GM18499 (cell line): ENCODE measurements around the gene HK2.

Experiments used
- ATAC-seq: cut with Tn5 transposase; IDR thresholded peaks from one replicate; pipeline ENCODE4 v1.9.1; 2021; ENCODE audit warnings: moderate number of reproducible peaks; ENCODE audit not compliant: insufficient read depth, unreplicated experiment

The HK2 gene

GRCh38 chr2:74873678-74874640 is 40.0 kb downstream of the HK2 start:
- no peak for ATAC-seq

GRCh38 chr2:74876081-74876886 is 42.4 kb downstream of the HK2 start:
- peak; percentile 63 for ATAC-seq

DNA sequence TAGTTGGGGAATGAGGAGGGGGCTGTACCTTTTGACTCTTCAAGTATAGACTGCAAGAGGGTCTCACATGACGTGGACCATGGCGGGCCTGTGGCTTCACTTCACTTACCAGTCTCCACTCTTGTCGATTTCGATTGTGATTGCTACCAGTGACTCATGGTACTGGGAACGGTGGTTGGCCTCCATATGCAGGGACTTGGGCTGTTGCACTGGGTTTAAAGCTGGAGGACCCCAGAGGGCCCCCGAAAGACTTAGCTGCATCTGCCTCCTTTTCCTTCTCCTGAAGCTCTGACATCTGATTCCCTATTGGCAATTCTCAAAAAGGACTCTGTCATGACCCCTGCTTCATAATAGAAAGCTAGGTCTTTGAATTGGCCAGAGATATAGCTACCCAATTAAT is 43.4 kb downstream of the HK2 start:
- no peak for ATAC-seq

- ATAC-seq, result no peak
These were observed 44.0 kb downstream of the HK2 start for GRCh38 chr2:74877781-74878433.

- ATAC-seq, result no peak
These were observed 44.6 kb downstream of the HK2 start for GRCh38 chr2:74878551-74878950.

DNA sequence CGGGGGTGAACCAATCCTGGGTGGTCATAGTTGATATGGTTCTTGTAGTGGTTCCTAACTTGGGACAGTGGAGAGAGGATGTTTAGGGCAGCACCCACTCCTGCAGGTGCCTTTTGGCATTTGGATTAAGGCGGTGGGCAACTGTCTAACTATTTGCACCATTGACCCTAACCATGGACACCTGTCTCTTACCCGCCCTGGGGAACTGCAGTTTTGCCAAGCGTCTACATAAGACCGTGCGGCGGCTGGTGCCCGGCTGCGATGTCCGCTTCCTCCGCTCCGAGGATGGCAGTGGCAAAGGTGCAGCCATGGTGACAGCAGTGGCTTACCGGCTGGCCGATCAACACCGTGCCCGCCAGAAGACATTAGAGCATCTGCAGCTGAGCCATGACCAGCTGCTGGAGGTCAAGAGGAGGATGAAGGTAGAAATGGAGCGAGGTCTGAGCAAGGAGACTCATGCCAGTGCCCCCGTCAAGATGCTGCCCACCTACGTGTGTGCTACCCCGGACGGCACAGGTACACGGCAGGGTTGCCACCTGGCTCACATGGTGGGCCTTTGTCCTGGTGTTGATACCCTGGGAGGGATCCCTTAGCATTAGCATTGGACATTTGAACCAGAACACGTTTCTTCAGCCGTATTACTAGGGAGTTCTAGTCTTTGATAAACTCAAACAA is 46.3 kb downstream of the HK2 start:
- ATAC-seq, result no peak

DNA sequence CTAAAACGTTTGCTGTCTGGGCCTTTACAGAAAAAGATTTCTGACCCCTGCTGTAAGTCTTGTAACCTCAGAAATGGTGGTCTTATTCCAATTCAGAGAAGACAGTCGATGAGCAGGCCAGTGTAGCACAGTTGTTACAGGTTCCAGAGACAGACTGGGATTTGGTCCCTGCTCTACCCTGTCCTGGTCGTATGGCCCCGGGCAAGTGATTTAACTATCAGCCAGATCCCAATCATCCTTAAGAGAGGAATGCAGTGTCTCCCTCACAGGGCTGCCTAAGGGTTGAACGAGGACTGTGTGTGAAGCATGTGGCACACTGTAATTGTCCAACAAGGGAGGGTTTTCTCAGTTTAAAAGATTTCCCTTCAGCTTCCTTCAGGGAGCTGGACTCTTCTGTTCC is 47.2 kb downstream of the HK2 start:
- no peak for ATAC-seq

- ATAC-seq, result no peak
These were observed 47.8 kb downstream of the HK2 start for GRCh38 chr2:74881626-74882298.

- ATAC-seq, result no peak
These were observed 48.4 kb downstream of the HK2 start for GRCh38 chr2:74882299-74882687.

DNA sequence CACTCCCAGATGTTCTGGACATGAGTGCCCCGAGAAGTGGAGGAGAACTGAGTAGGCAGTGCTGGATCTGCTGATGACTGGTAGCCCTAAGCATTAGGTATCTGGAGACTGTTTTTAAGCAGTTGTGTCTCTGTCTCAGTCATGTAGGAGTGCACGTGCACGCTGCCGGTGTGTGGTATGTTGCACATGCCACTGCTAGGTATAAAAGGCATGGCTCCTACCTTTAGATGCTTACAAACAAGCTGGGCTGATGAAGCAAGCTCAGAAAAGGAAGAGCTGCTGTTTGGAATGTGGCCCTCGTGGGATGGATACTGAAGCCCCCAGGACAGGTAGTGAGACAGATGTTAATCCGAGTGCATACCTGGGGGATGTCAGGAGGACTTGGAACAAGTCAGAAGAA is 49.1 kb downstream of the HK2 start:
- no peak for ATAC-seq

- ATAC-seq, result no peak
These were observed 50.3 kb downstream of the HK2 start for GRCh38 chr2:74884118-74884762.

- ATAC-seq, result no peak
These were observed 50.9 kb downstream of the HK2 start for GRCh38 chr2:74884866-74885265.

- ATAC-seq, result no peak
These were observed 52.3 kb downstream of the HK2 start for GRCh38 chr2:74886251-74886650.

DNA sequence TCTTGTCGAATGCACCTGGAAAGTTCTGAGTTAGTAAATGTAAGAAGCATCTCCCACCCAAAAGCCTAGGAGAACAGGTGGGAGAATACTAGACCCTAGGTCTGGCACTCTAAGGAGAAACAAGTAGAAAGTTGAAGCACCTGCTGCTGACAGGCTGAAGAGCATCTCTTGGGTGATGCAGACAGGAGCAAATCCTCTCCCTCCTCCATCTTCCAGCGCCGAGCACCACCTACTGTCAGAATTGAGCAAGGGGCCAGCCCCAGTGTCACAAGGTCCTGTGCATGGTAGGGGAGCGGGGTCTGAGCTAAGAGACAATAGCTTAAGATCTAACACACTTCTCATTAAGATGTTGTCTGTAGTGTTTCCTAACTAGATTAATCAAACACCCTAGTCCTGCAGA is 52.9 kb downstream of the HK2 start:
- no peak for ATAC-seq

- no peak for ATAC-seq
These were observed 53.6 kb downstream of the HK2 start for GRCh38 chr2:74887445-74887951.

DNA sequence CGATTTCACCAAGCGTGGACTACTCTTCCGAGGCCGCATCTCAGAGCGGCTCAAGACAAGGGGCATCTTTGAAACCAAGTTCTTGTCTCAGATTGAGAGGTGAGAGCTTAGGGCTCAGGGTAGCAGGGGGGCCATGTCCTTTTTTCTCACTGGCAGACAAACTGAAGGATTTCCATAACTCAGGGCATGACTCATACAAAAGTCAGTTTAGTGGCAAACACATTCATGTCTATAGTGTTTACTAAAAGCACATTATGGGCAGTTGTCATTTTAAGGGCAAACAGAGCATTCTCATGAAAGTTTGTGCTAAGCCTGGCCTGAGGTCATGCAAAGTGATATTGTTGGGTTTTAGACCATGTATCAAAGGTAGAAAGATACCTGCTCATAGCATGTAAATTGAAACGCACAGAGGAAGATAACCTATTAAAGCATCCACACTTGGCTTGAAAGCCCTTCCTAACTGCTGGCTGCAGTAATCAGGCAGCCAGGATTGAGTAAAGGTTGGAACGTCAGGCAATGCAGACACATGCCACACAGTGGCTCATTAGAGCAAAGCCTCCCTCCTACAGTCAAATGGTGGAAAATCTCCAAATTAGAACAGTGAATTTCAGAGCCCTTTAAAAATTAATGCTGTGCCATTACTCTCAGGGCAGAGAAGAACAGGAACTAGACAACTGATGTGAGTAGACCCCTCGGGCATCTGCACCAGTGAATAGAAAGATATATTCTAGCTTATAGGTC is 54.2 kb downstream of the HK2 start:
- ATAC-seq, result no peak

DNA sequence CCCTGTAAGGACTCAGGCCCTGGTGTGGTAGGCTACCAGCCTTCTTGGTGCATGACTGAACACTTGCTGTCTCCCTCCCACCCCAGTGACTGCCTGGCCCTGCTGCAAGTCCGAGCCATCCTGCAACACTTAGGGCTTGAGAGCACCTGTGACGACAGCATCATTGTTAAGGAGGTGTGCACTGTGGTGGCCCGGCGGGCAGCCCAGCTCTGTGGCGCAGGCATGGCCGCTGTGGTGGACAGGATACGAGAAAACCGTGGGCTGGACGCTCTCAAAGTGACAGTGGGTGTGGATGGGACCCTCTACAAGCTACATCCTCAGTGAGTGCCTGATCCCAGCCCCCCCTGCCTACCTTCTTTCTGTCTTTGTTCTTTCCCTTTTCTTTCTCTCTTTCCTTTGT is 55.2 kb downstream of the HK2 start:
- ATAC-seq, result no peak

DNA sequence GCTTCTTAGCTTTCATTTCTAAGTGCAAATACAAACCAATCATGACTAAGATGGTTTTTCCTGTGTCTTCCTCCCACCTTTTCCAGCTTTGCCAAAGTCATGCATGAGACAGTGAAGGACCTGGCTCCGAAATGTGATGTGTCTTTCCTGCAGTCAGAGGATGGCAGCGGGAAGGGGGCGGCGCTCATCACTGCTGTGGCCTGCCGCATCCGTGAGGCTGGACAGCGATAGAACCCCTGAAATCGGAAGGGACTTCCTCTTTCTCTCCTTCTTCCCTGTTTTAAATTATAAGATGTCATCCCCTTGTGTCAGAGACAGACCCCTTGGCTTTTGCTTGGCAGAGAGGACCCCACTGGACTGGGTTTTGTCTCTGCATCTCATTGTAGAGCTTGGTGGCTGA is 56.8 kb downstream of the HK2 start:
- no peak for ATAC-seq
